A549 (cell line): ENCODE data around the gene HMCN1. TPM values are rescaled to one million over a fixed set of nuclear protein-coding genes. Genes with fewer than 3 reads are reported as not detected.

Source experiments
- ATAC-seq, 2 experiments: fragments of 200-7000 bp in 1 of 2; fragments of >200 bp in 1 of 2; cut with Nextera tagmentation in 1 of 2; cut with Tn5 transposase in 1 of 2; 3 replicates each; pipeline versions ENCODE4 v1.8.0 to v1.9.1; 2018 to 2020; ENCODE audit warnings: mild to moderate bottlenecking in 1 of 2, moderate library complexity in 1 of 2
- CTCF ChIA-PET: fragments of 300-600 bp; sonication (Branson Sonifier 250); formaldehyde crosslinking; extraction: SDS; loops from one replicate; lab custom pipeline; 2021; ENCODE audit warnings: antibody characterized with exemption, inconsistent platforms; lab: Yijun Ruan, JAX
- POLR2A ChIA-PET: fragments of 350-600 bp; formaldehyde crosslinking; extraction: SDS; loops from one replicate; lab custom pipeline; 2021; ENCODE audit warnings: antibody characterized with exemption, inconsistent platforms; lab: Yijun Ruan, JAX
- DNase-seq, 2 experiments: peaks; one replicate each; pipeline versions ENCODE4 v3.0.0 to v3.0.0-alpha.2; 2011 to 2016; ENCODE audit warnings: low read depth in 1 of 2, low spot score in 1 of 2
- FAIRE-seq: peaks from 2 replicates; lab custom pipeline; 2011; peaks lifted over from hg19 to GRCh38; lab: Jason Lieb, UNC
- H3K27ac ChIP-seq, 2 experiments: fragments of >200 bp; sonication (Bioruptor Twin); formaldehyde crosslinking; 3 replicates each; pipeline ENCODE4 v1.5.1; 2016 to 2017
- H3K4me1 ChIP-seq: fragments of >200 bp; sonication (Bioruptor Twin); formaldehyde crosslinking; 3 replicates; pipeline ENCODE4 v1.6.1; 2016
- H3K4me2 ChIP-seq: fragments of >200 bp; sonication (Bioruptor Twin); formaldehyde crosslinking; 3 replicates; pipeline ENCODE4 v1.6.1; 2016
- H3K4me3 ChIP-seq: fragments of >200 bp; sonication (Bioruptor Twin); formaldehyde crosslinking; 3 replicates; pipeline ENCODE4 v1.5.1; 2016
- H3K9me3 ChIP-seq: fragments of >200 bp; sonication (Bioruptor Twin); formaldehyde crosslinking; 3 replicates; pipeline ENCODE4 v1.6.1; 2016
- BHLHE40 ChIP-seq: IDR thresholded peaks from 2 replicates; pipeline ENCODE4 v1.6.1; 2012; ENCODE audit warnings: low read depth, low read length, inconsistent platforms
- CBX8 ChIP-seq: fragments of 200-600 bp; sonication (generic); IDR thresholded peaks from 2 replicates; pipeline ENCODE4 v1.6.1; 2016
- CTCF ChIP-seq: fragments of >200 bp; sonication (Bioruptor Twin); formaldehyde crosslinking; IDR thresholded peaks from 3 replicates; pipeline ENCODE4 v1.5.1; 2016
- E2F6 ChIP-seq: IDR thresholded peaks from 2 replicates; pipeline ENCODE4 v1.6.1; 2012; ENCODE audit warnings: low read depth, borderline replicate concordance
- EHF ChIP-seq: fragments of 250-450 bp; sonication (Bioruptor Pico); IDR thresholded peaks from 2 replicates; pipeline ENCODE4 v1.5.0; 2020; ENCODE audit warnings: mild to moderate bottlenecking
- EHMT2 ChIP-seq: fragments of 200-600 bp; sonication (generic); IDR thresholded peaks from 2 replicates; pipeline ENCODE4 v1.6.1; 2016; ENCODE audit warnings: antibody characterized with exemption, low read depth, mild to moderate bottlenecking, moderate library complexity
- ELK1 ChIP-seq: fragments of 150-350 bp; IDR thresholded peaks from 2 replicates; pipeline ENCODE4 v1.6.1; 2014; ENCODE audit warnings: low read depth, mild to moderate bottlenecking, low read length
- FOSB ChIP-seq: fragments of 250-450 bp; sonication (Bioruptor Pico); IDR thresholded peaks from 2 replicates; pipeline ENCODE4 v1.5.0; 2020; ENCODE audit warnings: mild to moderate bottlenecking, moderate library complexity
- FOSL2 ChIP-seq, 2 experiments: fragments of 450-650 bp in 1 of 2; fragments of >200 bp in 1 of 2; sonication (Bioruptor Twin) in 1 of 2; formaldehyde crosslinking; IDR thresholded peaks; 2 replicates each; pipeline versions ENCODE4 v1.5.0 to v1.6.1; 2016 to 2020; ENCODE audit warnings: mild to moderate bottlenecking in 1 of 2, moderate library complexity in 1 of 2
- FOXS1 ChIP-seq: fragments of 250-450 bp; sonication (Bioruptor Pico); IDR thresholded peaks from 2 replicates; pipeline ENCODE4 v1.5.0; 2020; ENCODE audit warnings: mild to moderate bottlenecking, moderate library complexity
- HDAC2 ChIP-seq: fragments of 200-600 bp; sonication (generic); IDR thresholded peaks from 2 replicates; pipeline ENCODE4 v1.6.1; 2016
- JUN ChIP-seq, 2 experiments: fragments of >200 bp; sonication (Bioruptor Twin); formaldehyde crosslinking; IDR thresholded peaks; 2 replicates in 1 of 2; 3 replicates in 1 of 2; pipeline ENCODE4 v1.6.1; 2016 to 2017
- MYC ChIP-seq: IDR thresholded peaks from 2 replicates; pipeline ENCODE4 v1.6.1; 2012; ENCODE audit warnings: mild to moderate bottlenecking, inconsistent platforms, low read length, improper control_type of control experiment, borderline replicate concordance
- NPAS2 ChIP-seq: fragments of 250-450 bp; sonication (Bioruptor Pico); IDR thresholded peaks from 2 replicates; pipeline ENCODE4 v1.8.0; 2022; ENCODE audit warnings: mild to moderate bottlenecking, moderate library complexity, borderline replicate concordance
- PBX3 ChIP-seq: IDR thresholded peaks from 2 replicates; pipeline ENCODE4 v1.6.1; 2012
- PHF8 ChIP-seq: fragments of 200-600 bp; sonication (generic); IDR thresholded peaks from 2 replicates; pipeline ENCODE4 v1.6.1; 2016; ENCODE audit warnings: low read depth, mild to moderate bottlenecking, antibody characterized with exemption, moderate library complexity, borderline replicate concordance
- RAD21 ChIP-seq, 2 experiments: fragments of >200 bp in 1 of 2; sonication (Bioruptor Twin) in 1 of 2; formaldehyde crosslinking in 1 of 2; IDR thresholded peaks in 1 of 2; conservative IDR thresholded peaks in 1 of 2; 2 replicates in 1 of 2; 3 replicates in 1 of 2; pipeline ENCODE4 v1.6.1; 2012 to 2018; ENCODE audit warnings: inconsistent platforms in 1 of 2
- RARB ChIP-seq: fragments of 250-450 bp; sonication (Bioruptor Pico); IDR thresholded peaks from 2 replicates; pipeline ENCODE4 v1.8.0; 2021; ENCODE audit warnings: mild to moderate bottlenecking, moderate library complexity
- RFX5 ChIP-seq: fragments of 450-650 bp; IDR thresholded peaks from 2 replicates; pipeline ENCODE4 v1.7.1; 2014; ENCODE audit warnings: antibody characterized with exemption, mild to moderate bottlenecking, moderate library complexity
- RNF2 ChIP-seq: fragments of 200-600 bp; sonication (generic); IDR thresholded peaks from 2 replicates; pipeline ENCODE4 v1.6.1; 2016; ENCODE audit warnings: low read depth, mild to moderate bottlenecking, antibody characterized with exemption, moderate library complexity, borderline replicate concordance
- SMC3 ChIP-seq: fragments of >200 bp; sonication (Bioruptor Twin); formaldehyde crosslinking; IDR thresholded peaks from 3 replicates; pipeline ENCODE4 v1.6.1; 2018; ENCODE audit warnings: inconsistent platforms
- SREBF2 ChIP-seq: fragments of 450-650 bp; IDR thresholded peaks from 2 replicates; pipeline ENCODE4 v1.6.1; 2014; ENCODE audit warnings: mild to moderate bottlenecking, moderate library complexity
- ZC3H11A ChIP-seq: fragments of 450-650 bp; IDR thresholded peaks from 2 replicates; pipeline ENCODE4 v1.6.1; 2014; ENCODE audit warnings: antibody characterized with exemption, mild to moderate bottlenecking
- WGBS: methylation state at CpG from one replicate; pipeline ENCODE4 v1.1.6; 2017; ENCODE audit errors: missing lambda C conversion rate; 5-methylcytosine and 5-hydroxymethylcytosine counted together
- polyA plus RNA-seq, 4 experiments: library from polyadenylated mRNA; depleted of rRNA in 3 of 4; stranded (reverse); fragments of >200 nt; fragmentation: RNase III in 1 of 4; extraction: RNeasy Plus Mini Kit Qiagen cat#74134 plus additional on column Dnase treatment in 1 of 4; gene quantifications; 2 replicates in 3 of 4; 3 replicates in 1 of 4; pipeline ENCODE4 v1.2.3, GENCODE V29; 2011 to 2017

HMCN1 gene
- polyA plus RNA-seq, 2 of the 4 experiments (the other 2 are of a cell fraction): 0.03 to 0.06 TPM

GRCh38 chr1:186215636-186216035, 481.4 kb downstream of the HMCN1 start (continued):
- no peak for TF ChIP-seq SMC3
- no peak for TF ChIP-seq PHF8
- TF ChIP-seq BHLHE40: no peak
- no peak for TF ChIP-seq HDAC2
- TF ChIP-seq EHF (CRISPR knock-in tag): no peak

GRCh38 chr1:186218654-186219352, 484.6 kb downstream of the HMCN1 start:
- POLR2A ChIA-PET: no interaction called here
- no peaks in the 10 kb centered on the region for H3K9me3 ChIP-seq

More at GRCh38 chr1:186218654-186219352, 484.6 kb downstream of the HMCN1 start:
- H3K4me1 ChIP-seq: no peaks in the 10 kb centered on the region
- no peak for FAIRE-seq
- DNase-seq: no peak
- no peak overlapping the region for H3K4me3 ChIP-seq
- TF ChIP-seq ELK1 (no peak), RNF2 (no peak), CTCF (no peak), PBX3 (no peak), MYC (no peak), FOXS1 (CRISPR knock-in tag) (no peak), SREBF2 (no peak), E2F6 (no peak), CBX8 (no peak), EHMT2 (no peak), RARB (no peak), NPAS2 (CRISPR knock-in tag) (no peak), EHF (CRISPR knock-in tag) (no peak), RFX5 (no peak), JUN (IDR thresholded peaks at IDR 0.05) (no peak), ZC3H11A (no peak), FOSL2 (IDR thresholded peaks at IDR 0.05) (no peak), FOSL2 (CRISPR knock-in tag; IDR thresholded peaks at IDR 0.05) (no peak), RAD21 (conservative IDR thresholded peaks at IDR 0.05 in 1 of 2, IDR thresholded peaks at IDR 0.05 in 1 of 2) (no peak), FOSB (CRISPR knock-in tag) (no peak), PHF8 (no peak)
- CTCF ChIA-PET: interaction anchor here (1.0 to 1.4 kb wide), 3 partner anchors 10 to 500 kb away, joined by 3 to 4 read pairs (median 3); no protein-coding TSS in a partner anchor
- H3K27ac ChIP-seq: no peak overlapping the region
- WGBS: 36% methylated on average over 5 of the region's 5 CpGs
- H3K4me2 ChIP-seq: no peak overlapping the region
- ATAC-seq: no peak
